ENCODE results near the gene IDUA. TPM values are rescaled to one million over a fixed set of nuclear protein-coding genes. Genes with fewer than 3 reads are reported as not detected.

The IDUA gene
- total and polyA plus RNA-seq, 4 donors, result 7.5 to 66.5 (median 21.6) TPM

GRCh38 chr4:1030559-1030958, 43.7 kb downstream of the IDUA start:
- 66 to 82% methylated on average over 14 to 16 of the region's 16 CpGs for WGBS, 2 donors
- Histone ChIP-seq H3K4me1 (ENCODE audit: control insufficient read depth in 5 of 5, insufficient read depth in 5 of 5, low read length in 5 of 5) (peaks cover 0 to 38% (median 3%) of the 10 kb centered on the region in 5 donors), H3K9me3 (ENCODE audit: control insufficient read depth in 4 of 4, insufficient read depth in 3 of 4, low read length in 3 of 4) (peaks cover 0 to under 1% (median 0%) of the 10 kb centered on the region in 4 donors), H3K27me3 (ENCODE audit: control insufficient read depth in 3 of 3, insufficient read depth in 3 of 3, low read length in 2 of 3) (no peaks in the 10 kb centered on the region), H3K36me3 (ENCODE audit: control insufficient read depth in 4 of 4, insufficient read depth in 4 of 4, low read length in 4 of 4) (peaks cover 0 to 6% (median 4%) of the 10 kb centered on the region in 4 donors), H3K4me3 (no peak overlapping the region), H3K27ac (ENCODE audit: low read depth in 1 of 2, low read length in 1 of 2) (no peak overlapping the region), H3K9ac (ENCODE audit: insufficient read depth in 1 of 2, low read length in 2 of 2) (no peak overlapping the region)
- TF ChIP-seq, protein P1, sequence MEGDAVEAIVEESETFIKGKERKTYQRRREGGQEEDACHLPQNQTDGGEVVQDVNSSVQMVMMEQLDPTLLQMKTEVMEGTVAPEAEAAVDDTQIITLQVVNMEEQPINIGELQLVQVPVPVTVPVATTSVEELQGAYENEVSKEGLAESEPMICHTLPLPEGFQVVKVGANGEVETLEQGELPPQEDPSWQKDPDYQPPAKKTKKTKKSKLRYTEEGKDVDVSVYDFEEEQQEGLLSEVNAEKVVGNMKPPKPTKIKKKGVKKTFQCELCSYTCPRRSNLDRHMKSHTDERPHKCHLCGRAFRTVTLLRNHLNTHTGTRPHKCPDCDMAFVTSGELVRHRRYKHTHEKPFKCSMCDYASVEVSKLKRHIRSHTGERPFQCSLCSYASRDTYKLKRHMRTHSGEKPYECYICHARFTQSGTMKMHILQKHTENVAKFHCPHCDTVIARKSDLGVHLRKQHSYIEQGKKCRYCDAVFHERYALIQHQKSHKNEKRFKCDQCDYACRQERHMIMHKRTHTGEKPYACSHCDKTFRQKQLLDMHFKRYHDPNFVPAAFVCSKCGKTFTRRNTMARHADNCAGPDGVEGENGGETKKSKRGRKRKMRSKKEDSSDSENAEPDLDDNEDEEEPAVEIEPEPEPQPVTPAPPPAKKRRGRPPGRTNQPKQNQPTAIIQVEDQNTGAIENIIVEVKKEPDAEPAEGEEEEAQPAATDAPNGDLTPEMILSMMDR (IDR thresholded peaks at IDR 0.05; ENCODE audit: control extremely low read depth, extremely low read depth), result no peak
- peak in 1 of 3 donors; percentile 18 for DNase-seq
- no peak for ATAC-seq (ENCODE audit: insufficient read depth, low FRiP score)

DNA sequence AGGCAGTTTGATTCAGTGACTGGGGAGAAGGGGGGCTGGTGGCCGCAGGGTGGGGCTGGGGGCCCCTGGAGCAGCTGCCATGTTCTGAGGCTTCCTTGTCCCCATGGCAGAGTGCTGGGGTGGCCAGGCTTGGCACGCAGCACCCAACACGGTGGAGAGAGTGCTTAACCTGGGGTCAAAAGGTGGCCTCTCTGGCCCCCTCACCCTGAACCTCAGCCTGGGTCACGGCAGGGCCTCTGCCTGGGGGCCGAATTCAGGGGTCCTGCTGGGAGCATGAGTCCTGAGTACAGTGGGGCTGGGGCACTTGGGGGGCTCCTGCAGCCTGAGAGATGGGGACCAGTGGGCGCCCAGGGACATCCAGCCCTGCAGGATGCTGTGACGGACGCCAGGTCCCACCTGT, 44.5 kb downstream of the IDUA start:
- Histone ChIP-seq H3K9me3 (ENCODE audit: control insufficient read depth in 4 of 4, insufficient read depth in 3 of 4, low read length in 3 of 4) (no peaks in the 10 kb centered on the region), H3K4me3 (no peak overlapping the region), H3K9ac (ENCODE audit: insufficient read depth in 1 of 2, low read length in 2 of 2) (no peak overlapping the region), H3K27me3 (ENCODE audit: control insufficient read depth in 3 of 3, insufficient read depth in 3 of 3, low read length in 2 of 3) (no peaks in the 10 kb centered on the region), H3K27ac (ENCODE audit: low read depth in 1 of 2, low read length in 1 of 2) (no peak overlapping the region), H3K36me3 (ENCODE audit: control insufficient read depth in 4 of 4, insufficient read depth in 4 of 4, low read length in 4 of 4) (no peaks in the 10 kb centered on the region), H3K4me1 (ENCODE audit: control insufficient read depth in 5 of 5, insufficient read depth in 5 of 5, low read length in 5 of 5) (peaks cover 0 to 44% (median 3%) of the 10 kb centered on the region in 5 donors)
- TF ChIP-seq, protein P1 (IDR thresholded peaks at IDR 0.05; ENCODE audit: control extremely low read depth, extremely low read depth), result no peak
- WGBS, 2 donors, result 81 to 88% methylated on average over 6 to 8 of the region's 8 CpGs
- ATAC-seq (ENCODE audit: insufficient read depth, low FRiP score) (no peak), DNase-seq (no peak)

- ATAC-seq (ENCODE audit: insufficient read depth, low FRiP score) (no peak), DNase-seq (peak in 1 of 3 donors; percentile 43)
- Histone ChIP-seq H3K27ac (ENCODE audit: low read depth in 1 of 2, low read length in 1 of 2) (no peak overlapping the region), H3K36me3 (ENCODE audit: control insufficient read depth in 4 of 4, insufficient read depth in 4 of 4, low read length in 4 of 4) (no peaks in the 10 kb centered on the region), H3K9ac (ENCODE audit: insufficient read depth in 1 of 2, low read length in 2 of 2) (no peak overlapping the region), H3K9me3 (ENCODE audit: control insufficient read depth in 4 of 4, insufficient read depth in 3 of 4, low read length in 3 of 4) (no peaks in the 10 kb centered on the region), H3K4me1 (ENCODE audit: control insufficient read depth in 5 of 5, insufficient read depth in 5 of 5, low read length in 5 of 5) (peaks cover 0 to 51% (median 3%) of the 10 kb centered on the region in 5 donors), H3K27me3 (ENCODE audit: control insufficient read depth in 3 of 3, insufficient read depth in 3 of 3, low read length in 2 of 3) (no peaks in the 10 kb centered on the region), H3K4me3 (no peak overlapping the region)
- 64 to 69% methylated on average over 33 to 37 of the region's 37 CpGs for WGBS, 2 donors
- TF ChIP-seq, protein P1 (IDR thresholded peaks at IDR 0.05; ENCODE audit: control extremely low read depth, extremely low read depth), result no peak
These were observed 45.3 kb downstream of the IDUA start for GRCh38 chr4:1031956-1032795.

Data from lung (tissue), 12 donors.